ENCODE data around the gene PDGFA.

The PDGFA gene

DNA sequence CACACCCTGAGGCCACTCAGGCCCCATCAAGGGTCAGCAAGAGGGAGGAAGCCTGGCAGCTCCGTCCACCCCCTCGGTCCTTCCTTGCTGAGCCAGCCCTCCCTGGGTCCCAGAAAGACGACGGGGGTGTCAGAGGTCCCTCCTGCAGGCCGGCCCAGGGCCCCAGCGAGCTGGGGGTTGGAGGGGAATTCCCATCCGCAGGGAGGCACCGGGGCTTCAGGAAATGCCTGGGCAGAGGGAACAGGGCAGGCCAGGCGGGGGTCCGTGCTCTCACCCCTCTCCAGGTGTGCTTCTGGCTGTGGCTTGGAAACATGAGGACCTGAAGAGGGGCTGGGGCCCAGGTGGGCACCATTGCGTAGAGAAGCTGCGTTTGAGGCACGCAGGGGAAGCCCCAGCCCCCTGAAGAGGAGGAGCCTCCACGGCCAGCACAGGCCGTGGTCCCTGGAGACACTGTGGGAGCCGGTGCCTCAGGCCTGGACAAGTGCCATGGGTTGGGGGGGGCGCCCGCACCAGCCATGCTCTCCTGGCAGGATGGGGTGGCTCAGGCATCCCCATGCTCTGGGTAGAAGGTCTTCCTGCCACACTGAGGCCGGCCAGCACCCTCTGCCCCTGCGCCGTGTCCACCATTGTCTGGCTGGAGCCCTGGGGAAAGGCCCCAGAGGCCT lies 66.7 kb downstream of the PDGFA start:
- Histone ChIP-seq H2AFZ (ENCODE audit: low read depth, low read length) (no peak overlapping the region), H3K4me3 (ENCODE audit: low read depth in 1 of 2, low read length in 2 of 2) (no peak overlapping the region), H3K27ac (ENCODE audit: low read length) (no peak overlapping the region), H3K4me2 (ENCODE audit: insufficient read depth, low read length) (no peak overlapping the region), H3K4me1 (ENCODE audit: insufficient read depth, low read length) (no peaks in the 10 kb centered on the region), H3K27me3 (ENCODE audit: insufficient read depth, low read length, poor library complexity) (no peaks in the 10 kb centered on the region), H3K9me3 (ENCODE audit: insufficient read depth, low read length, severe bottlenecking) (no peaks in the 10 kb centered on the region), H3K9ac (ENCODE audit: low read depth, low read length) (no peak overlapping the region), H3K79me2 (ENCODE audit: insufficient read depth, low read length) (no peaks in the 10 kb centered on the region), H4K20me1 (ENCODE audit: insufficient read depth, low read length) (no peaks in the 10 kb centered on the region), H3K36me3 (ENCODE audit: insufficient read depth, low read length) (no peaks in the 10 kb centered on the region)
- TF ChIP-seq, protein P1, sequence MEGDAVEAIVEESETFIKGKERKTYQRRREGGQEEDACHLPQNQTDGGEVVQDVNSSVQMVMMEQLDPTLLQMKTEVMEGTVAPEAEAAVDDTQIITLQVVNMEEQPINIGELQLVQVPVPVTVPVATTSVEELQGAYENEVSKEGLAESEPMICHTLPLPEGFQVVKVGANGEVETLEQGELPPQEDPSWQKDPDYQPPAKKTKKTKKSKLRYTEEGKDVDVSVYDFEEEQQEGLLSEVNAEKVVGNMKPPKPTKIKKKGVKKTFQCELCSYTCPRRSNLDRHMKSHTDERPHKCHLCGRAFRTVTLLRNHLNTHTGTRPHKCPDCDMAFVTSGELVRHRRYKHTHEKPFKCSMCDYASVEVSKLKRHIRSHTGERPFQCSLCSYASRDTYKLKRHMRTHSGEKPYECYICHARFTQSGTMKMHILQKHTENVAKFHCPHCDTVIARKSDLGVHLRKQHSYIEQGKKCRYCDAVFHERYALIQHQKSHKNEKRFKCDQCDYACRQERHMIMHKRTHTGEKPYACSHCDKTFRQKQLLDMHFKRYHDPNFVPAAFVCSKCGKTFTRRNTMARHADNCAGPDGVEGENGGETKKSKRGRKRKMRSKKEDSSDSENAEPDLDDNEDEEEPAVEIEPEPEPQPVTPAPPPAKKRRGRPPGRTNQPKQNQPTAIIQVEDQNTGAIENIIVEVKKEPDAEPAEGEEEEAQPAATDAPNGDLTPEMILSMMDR (IDR thresholded peaks at IDR 0.05; ENCODE audit: borderline replicate concordance, extremely low read depth, low read length, poor library complexity, severe bottlenecking) = no peak
- no peak for TF ChIP-seq EZH2 (IDR thresholded peaks at IDR 0.05; ENCODE audit: borderline replicate concordance, low read depth, low read length, severe bottlenecking)
- no peak for DNase-seq
- ATAC-seq (ENCODE audit: insufficient read depth, low read depth) = no peak

DNA sequence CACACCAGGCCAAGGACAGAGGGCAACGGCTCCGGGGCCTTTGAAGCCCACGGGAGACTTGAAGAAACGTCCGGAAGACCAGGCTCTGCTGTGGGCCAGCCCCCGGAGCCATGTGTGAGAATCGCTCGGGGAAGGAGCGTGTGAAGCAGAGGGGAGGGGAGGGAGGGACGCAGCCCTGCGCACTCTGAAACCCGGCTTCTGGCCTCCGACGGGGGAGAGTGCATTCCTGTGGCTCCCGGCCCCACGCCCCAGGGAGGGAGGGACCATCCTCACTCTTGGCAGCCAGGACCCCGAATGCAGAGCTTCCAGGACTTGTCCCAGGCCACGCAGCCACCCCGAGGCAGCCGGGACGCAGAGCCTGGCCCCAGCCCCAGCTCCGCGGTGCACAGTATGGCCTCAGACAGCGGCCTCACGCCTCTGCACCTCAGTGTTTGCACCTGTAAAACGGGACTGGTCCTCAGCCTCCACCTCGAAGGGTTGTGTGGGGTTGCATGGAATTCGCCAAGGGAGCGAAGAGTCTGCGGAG lies 67.4 kb downstream of the PDGFA start:
- Histone ChIP-seq H3K9me3 (ENCODE audit: insufficient read depth, low read length, severe bottlenecking) (no peaks in the 10 kb centered on the region), H2AFZ (ENCODE audit: low read depth, low read length) (no peak overlapping the region), H3K79me2 (ENCODE audit: insufficient read depth, low read length) (no peaks in the 10 kb centered on the region), H3K9ac (ENCODE audit: low read depth, low read length) (no peak overlapping the region), H3K36me3 (ENCODE audit: insufficient read depth, low read length) (no peaks in the 10 kb centered on the region), H3K27me3 (ENCODE audit: insufficient read depth, low read length, poor library complexity) (no peaks in the 10 kb centered on the region), H4K20me1 (ENCODE audit: insufficient read depth, low read length) (no peaks in the 10 kb centered on the region), H3K4me1 (ENCODE audit: insufficient read depth, low read length) (no peaks in the 10 kb centered on the region), H3K27ac (ENCODE audit: low read length) (no peak overlapping the region), H3K4me2 (ENCODE audit: insufficient read depth, low read length) (no peak overlapping the region), H3K4me3 (ENCODE audit: low read depth in 1 of 2, low read length in 2 of 2) (no peak overlapping the region)
- no peak for TF ChIP-seq EZH2 (IDR thresholded peaks at IDR 0.05; ENCODE audit: borderline replicate concordance, low read depth, low read length, severe bottlenecking)
- TF ChIP-seq, protein P1 (IDR thresholded peaks at IDR 0.05; ENCODE audit: borderline replicate concordance, extremely low read depth, low read length, poor library complexity, severe bottlenecking) = no peak
- DNase-seq = no peak
- no peak for ATAC-seq (ENCODE audit: insufficient read depth, low read depth)

DNA sequence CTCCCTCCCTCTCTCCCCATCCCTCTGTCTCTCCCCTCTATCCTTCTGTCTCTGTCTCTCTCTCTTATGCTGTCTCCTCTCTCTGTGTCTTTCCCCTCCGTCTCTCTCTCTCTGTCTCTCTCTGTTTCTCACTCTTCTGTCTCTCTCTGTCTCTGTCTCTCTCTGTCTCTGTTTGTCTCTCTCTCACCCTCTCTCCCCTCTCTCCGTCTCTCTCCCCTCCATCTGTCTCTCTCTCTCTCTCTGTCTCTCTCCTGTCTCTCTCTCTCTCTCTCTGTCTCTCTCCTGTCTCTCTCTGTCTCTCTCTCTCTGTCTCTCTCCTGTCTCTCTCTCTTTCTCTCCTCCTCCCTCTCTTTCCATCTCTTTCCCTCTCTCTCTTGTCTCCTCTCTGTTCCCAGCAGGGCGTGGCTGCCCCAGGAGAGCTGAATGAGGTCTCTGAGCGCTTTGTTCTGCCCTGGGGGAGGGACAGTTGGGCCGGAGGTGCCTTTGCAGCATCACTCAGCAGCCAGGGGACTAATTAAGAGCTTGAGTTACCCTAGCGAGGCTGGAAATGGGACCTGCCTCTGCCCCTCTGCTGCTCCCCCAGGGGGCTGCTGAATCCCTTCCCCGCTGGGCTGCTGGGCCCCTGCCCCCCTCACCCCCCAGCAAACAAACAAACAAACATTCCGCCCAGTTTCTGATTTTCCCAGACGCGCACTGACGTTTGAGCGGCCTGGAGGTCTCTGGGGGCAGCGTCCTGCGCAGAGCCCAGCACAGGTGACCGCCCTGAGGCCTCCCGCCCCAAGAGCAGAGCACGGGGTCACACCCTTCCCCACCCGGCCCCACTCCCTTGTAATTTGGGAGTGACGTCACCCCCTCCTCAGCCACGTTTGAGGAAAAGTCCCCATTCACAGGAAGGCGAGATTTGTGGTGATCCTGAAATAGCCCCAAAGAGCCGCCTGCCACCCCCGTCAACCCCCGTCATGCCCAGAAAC lies 68.1 kb downstream of the PDGFA start:
- no peak overlapping the region for H3K9ac ChIP-seq (ENCODE audit: low read depth, low read length)
- no peaks in the 10 kb centered on the region for H4K20me1 ChIP-seq (ENCODE audit: insufficient read depth, low read length)
- H3K27me3 ChIP-seq (ENCODE audit: insufficient read depth, low read length, poor library complexity) = no peaks in the 10 kb centered on the region
- no peak overlapping the region for H3K4me3 ChIP-seq (ENCODE audit: low read depth in 1 of 2, low read length in 2 of 2)
- ATAC-seq (ENCODE audit: insufficient read depth, low read depth) (no peak), DNase-seq (no peak)
- H3K79me2 ChIP-seq (ENCODE audit: insufficient read depth, low read length) = no peaks in the 10 kb centered on the region
- H3K4me1 ChIP-seq (ENCODE audit: insufficient read depth, low read length) = no peaks in the 10 kb centered on the region
- no peak overlapping the region for H2AFZ ChIP-seq (ENCODE audit: low read depth, low read length)
- H3K4me2 ChIP-seq (ENCODE audit: insufficient read depth, low read length) = no peak overlapping the region
- H3K9me3 ChIP-seq (ENCODE audit: insufficient read depth, low read length, severe bottlenecking) = no peaks in the 10 kb centered on the region
- H3K27ac ChIP-seq (ENCODE audit: low read length) = no peak overlapping the region
- TF ChIP-seq, protein P1 (IDR thresholded peaks at IDR 0.05; ENCODE audit: borderline replicate concordance, extremely low read depth, low read length, poor library complexity, severe bottlenecking) = no peak
- no peak for TF ChIP-seq EZH2 (IDR thresholded peaks at IDR 0.05; ENCODE audit: borderline replicate concordance, low read depth, low read length, severe bottlenecking)
- H3K36me3 ChIP-seq (ENCODE audit: insufficient read depth, low read length) = no peaks in the 10 kb centered on the region
